Subcutaneous preadipocyte (primary cell): ENCODE measurements around the gene PHC1. TPM values are rescaled to one million over a fixed set of nuclear protein-coding genes. Genes with fewer than 3 reads are reported as not detected.

ENCODE experiments used
- total RNA-seq: library from RNA; depleted of rRNA; stranded (reverse); fragments of >200 nt; gene quantifications from 2 replicates; pipeline ENCODE4 v1.2.3, GENCODE V29; 2012

Gene PHC1
- 16.9 and 20.7 TPM in 2 replicates for total RNA-seq

DNA sequence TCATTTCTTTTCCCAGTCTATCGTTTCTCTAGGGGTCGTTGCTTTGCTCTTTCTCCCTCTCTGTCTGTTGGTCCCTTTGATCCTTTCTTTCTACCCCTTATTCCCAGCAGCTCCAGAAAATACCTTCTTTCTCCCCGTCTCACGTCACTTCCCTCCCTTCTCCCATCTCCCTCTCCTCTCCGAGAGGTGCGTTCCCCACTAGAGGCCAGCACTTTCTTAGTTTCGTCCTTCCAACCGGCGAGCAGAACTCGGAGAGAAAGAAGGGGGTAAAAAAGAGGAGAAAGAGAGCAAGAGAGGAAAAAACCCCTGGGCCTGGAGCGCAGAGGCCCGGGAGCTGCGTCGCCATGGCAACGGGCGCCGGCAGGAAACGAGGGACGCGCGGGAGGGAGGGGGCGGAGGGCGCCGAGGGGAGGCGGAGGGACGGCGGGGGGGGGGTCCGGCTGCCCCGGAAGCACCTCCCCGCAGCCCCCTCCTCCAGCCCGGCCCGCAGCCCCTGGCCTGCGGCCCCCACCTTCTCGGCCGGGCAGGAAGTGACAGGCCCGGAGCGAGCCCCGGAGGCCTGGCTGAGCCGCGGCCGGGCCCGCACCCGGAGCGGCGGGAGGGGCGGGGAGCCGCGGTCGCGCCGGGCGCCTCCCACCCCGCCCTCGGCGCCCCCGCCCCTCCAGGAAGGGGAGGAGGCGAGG is at the start of gene PHC1:
Gene PHC1, plus strand, starts transcription at position 477 of the 683 bp plus-strand sequence. CDS start 3,169 bp downstream, outside the sequence.

DNA sequence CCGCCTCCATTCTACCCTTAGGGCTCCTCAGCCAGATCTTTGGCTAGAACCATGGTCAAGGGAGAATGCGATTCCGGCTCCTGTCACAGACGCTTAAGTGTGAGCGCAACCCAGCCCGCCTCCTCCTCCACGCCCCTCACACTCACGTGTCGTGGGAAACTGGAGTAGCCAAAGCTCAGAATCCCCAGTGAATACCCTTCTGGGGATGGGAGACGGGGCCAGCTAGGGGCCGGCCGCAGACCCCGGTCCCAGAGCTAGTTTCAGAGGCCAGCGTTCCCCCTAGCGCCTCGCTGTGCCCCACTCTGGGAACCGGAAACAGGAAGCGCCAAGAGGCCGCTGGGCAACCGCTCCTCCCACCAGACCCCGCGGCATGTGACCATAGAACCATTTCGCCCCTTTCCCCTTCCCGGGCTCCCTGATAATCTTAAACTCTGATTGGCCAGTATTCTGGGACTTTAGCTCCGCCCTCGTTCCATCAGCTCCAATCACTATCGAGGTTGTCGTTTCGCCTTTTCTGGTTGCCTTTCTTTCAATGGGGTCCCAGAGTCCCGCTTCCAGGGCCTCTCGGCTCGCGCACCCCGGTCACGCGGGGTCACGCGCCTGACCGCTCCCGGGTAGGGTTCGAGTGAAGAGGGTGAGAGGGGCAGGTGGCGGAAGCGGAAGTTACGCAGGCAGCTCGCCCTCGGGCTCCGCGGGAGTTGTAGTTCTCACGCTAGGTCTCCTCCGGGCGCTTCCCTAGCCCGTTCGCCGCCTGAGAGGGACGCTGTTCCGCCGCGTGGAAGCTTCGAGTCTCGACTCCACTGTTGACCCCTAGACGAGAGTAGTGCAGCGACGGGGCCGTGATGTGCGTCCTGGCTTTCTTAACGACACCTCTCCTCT is 35.3 kb downstream of the PHC1 start, which contains the start of gene M6PR:
Gene M6PR, minus strand, starts transcription at position 304 of the 879 bp plus-strand sequence. CDS start 3,241 bp downstream, outside the sequence.

DNA sequence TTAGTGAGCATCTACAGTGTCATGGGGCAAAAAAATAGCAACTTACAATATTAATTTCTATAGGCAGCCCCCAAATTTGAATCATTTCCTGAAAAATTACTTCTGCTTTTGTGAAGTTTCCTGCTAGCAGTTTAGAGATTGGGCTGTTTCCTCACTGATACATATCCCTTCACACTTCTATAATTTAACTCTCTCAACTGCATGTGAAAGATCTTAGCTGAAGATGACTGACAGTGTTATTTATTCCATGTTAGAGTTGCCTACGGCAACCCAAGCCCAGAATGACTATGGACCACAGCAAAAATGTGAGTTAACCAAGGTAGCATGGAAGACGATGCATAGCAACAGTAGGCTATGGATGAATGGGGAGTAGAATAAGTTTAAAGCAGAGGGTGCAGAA is 75.1 kb downstream of the PHC1 start, which contains the start of gene KLRG1:
Gene KLRG1, plus strand, starts transcription at position 134 of the 400 bp plus-strand sequence. Its CDS starts 90 bp downstream, at position 224.

Other genes starting within 250 kb of the PHC1 start
- 16.2 and 21.9 TPM in 2 replicates for gene RIMKLB, start 216.5 kb upstream of the PHC1 start, total RNA-seq
- gene A2ML1, start 91.9 kb upstream of the PHC1 start, total RNA-seq: under 0.01 TPM in 1 of 2 replicates, not detected in the other
- 154 and 196 TPM in 2 replicates for gene M6PR, start 35.1 kb downstream of the PHC1 start, total RNA-seq
- gene KLRG1, start 75.0 kb downstream of the PHC1 start, total RNA-seq: 1.1 and 2.0 TPM in 2 replicates
- gene A2M, start 201.4 kb downstream of the PHC1 start, total RNA-seq: 1.2 and 8.5 TPM in 2 replicates